Measurements from ENCODE around the gene TAC4. TPM values are rescaled to one million over a fixed set of nuclear protein-coding genes. Genes with fewer than 3 reads are reported as not detected.

Gene TAC4
- total RNA-seq, 1 experiment from 2014 or later: not detected

- Histone ChIP-seq H3K9ac (ENCODE audit: extremely low read depth, insufficient read length, low read length) (no peak overlapping the region), H2BK20ac (ENCODE audit: low read depth, low read length, poor library complexity, severe bottlenecking) (no peak overlapping the region), H3K14ac (ENCODE audit: insufficient read depth, low read length) (no peak overlapping the region), H3K4ac (ENCODE audit: low read depth, low read length) (no peak overlapping the region), H2BK5ac (ENCODE audit: insufficient read length, low read length) (no peak overlapping the region), H4K91ac (ENCODE audit: insufficient read length, low read depth, low read length) (no peak overlapping the region), H3K18ac (ENCODE audit: insufficient read length, low read depth, low read length) (no peak overlapping the region), H3K79me2 (ENCODE audit: insufficient read depth, low read length) (no peaks in the 10 kb centered on the region), H2AFZ (ENCODE audit: low read length) (no peak overlapping the region), H2BK15ac (ENCODE audit: low read depth, low read length) (no peak overlapping the region), H3K4me1 (ENCODE audit: insufficient read depth, low read length) (peaks cover 6% of the 10 kb centered on the region; the same call in 1 of the 2 replicates), H2BK120ac (ENCODE audit: low read depth, low read length, poor library complexity, severe bottlenecking) (no peak overlapping the region), H2BK12ac (ENCODE audit: insufficient read length, low read depth, low read length) (no peak overlapping the region), H3K27me3 (ENCODE audit: insufficient read depth, low read length) (no peaks in the 10 kb centered on the region), H3K27ac (ENCODE audit: insufficient read length, low read depth, low read length) (no peak overlapping the region), H4K20me1 (ENCODE audit: control insufficient read depth, insufficient read depth, insufficient read length) (peaks cover 2% of the 10 kb centered on the region), H3T11ph (ENCODE audit: low read length) (no peak overlapping the region), H3K23ac (ENCODE audit: insufficient read length, low read depth, low read length) (no peak overlapping the region), H4K5ac (ENCODE audit: insufficient read length, low read depth, low read length) (no peak overlapping the region), H3K56ac (ENCODE audit: insufficient read length, low read depth, low read length) (no peak overlapping the region), H3K9me3 (ENCODE audit: control insufficient read depth, low read depth, low read length) (no peaks in the 10 kb centered on the region), H3K23me2 (ENCODE audit: insufficient read length, low read depth, low read length, poor library complexity, severe bottlenecking) (no peaks in the 10 kb centered on the region), H3K4me2 (ENCODE audit: insufficient read depth, insufficient read length, low read length) (no peak overlapping the region), H2AK5ac (ENCODE audit: insufficient read length, low read length) (no peak overlapping the region), H3K79me1 (ENCODE audit: insufficient read depth, low read depth, low read length, poor library complexity, severe bottlenecking) (no peaks in the 10 kb centered on the region), H4K8ac (replicated peaks; ENCODE audit: insufficient read length, low read depth, low read length) (no peak overlapping the region)
- Mint-ChIP-seq H3K27ac (no peak overlapping the region), H3K27me3 (ENCODE audit: low read depth) (peaks cover 6% of the 10 kb centered on the region), H3K9me3 (no peaks in the 10 kb centered on the region), H3K4me3 (no peak overlapping the region; a peak in 1 of 5 replicates), H3K4me1 (peaks cover 37 to 54% of the 10 kb centered on the region in 2 experiments), H3K36me3 (ENCODE audit: insufficient read depth in 1 of 3, low read depth in 3 of 3) (no peaks in the 10 kb centered on the region; a peak in 1 of 7 replicates)
- TF ChIP-seq, protein P1, sequence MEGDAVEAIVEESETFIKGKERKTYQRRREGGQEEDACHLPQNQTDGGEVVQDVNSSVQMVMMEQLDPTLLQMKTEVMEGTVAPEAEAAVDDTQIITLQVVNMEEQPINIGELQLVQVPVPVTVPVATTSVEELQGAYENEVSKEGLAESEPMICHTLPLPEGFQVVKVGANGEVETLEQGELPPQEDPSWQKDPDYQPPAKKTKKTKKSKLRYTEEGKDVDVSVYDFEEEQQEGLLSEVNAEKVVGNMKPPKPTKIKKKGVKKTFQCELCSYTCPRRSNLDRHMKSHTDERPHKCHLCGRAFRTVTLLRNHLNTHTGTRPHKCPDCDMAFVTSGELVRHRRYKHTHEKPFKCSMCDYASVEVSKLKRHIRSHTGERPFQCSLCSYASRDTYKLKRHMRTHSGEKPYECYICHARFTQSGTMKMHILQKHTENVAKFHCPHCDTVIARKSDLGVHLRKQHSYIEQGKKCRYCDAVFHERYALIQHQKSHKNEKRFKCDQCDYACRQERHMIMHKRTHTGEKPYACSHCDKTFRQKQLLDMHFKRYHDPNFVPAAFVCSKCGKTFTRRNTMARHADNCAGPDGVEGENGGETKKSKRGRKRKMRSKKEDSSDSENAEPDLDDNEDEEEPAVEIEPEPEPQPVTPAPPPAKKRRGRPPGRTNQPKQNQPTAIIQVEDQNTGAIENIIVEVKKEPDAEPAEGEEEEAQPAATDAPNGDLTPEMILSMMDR (conservative IDR thresholded peaks at IDR 0.05): no peak
- DNase-seq: no peak
- WGBS (ENCODE audit: extremely low coverage, insufficient read length, low lambda C conversion rate): no CpG with 5 or more reads among the region's 11 CpGs
These were observed 22.4 kb upstream of the TAC4 start for GRCh38 chr17:49870298-49870697.
